ENCODE measurements around the gene EFCAB8.

Gene EFCAB8

GRCh38 chr20:32837157-32837556 is 21.6 kb upstream of the EFCAB8 start:
- H4K20me1 ChIP-seq (ENCODE audit: insufficient read depth): no peaks in the 10 kb centered on the region; the same call in 1 of the 2 replicates
- H3K4me1 ChIP-seq (ENCODE audit: low read depth, poor library complexity, severe bottlenecking): peaks cover 2% of the 10 kb centered on the region
- H3K9ac ChIP-seq: no peak overlapping the region
- no peak overlapping the region for H3K4me2 ChIP-seq
- H3K79me2 ChIP-seq (ENCODE audit: insufficient read depth, low read depth): peaks cover 63% of the 10 kb centered on the region
- no peak overlapping the region for H3K4me3 ChIP-seq (IDR thresholded peaks at IDR 0.05; ENCODE audit: insufficient read depth, low read depth, low read length)
- H2AFZ ChIP-seq (ENCODE audit: low read depth): no peak overlapping the region
- TF ChIP-seq CTCF (conservative IDR thresholded peaks at IDR 0.05; ENCODE audit: low read depth, low read length): no peak
- H3K36me3 ChIP-seq (ENCODE audit: insufficient read depth): peaks cover 16% of the 10 kb centered on the region; the same call in 1 of the 2 replicates
- H3K27me3 ChIP-seq (ENCODE audit: insufficient read depth, low read depth): no peaks in the 10 kb centered on the region
- H3K27ac ChIP-seq: no peak overlapping the region; the same call in 1 of the 2 replicates

- TF ChIP-seq CTCF (conservative IDR thresholded peaks at IDR 0.05; ENCODE audit: low read depth, low read length): no peak
- peaks cover 61% of the 10 kb centered on the region for H3K79me2 ChIP-seq (ENCODE audit: insufficient read depth, low read depth)
- no peaks in the 10 kb centered on the region for H3K27me3 ChIP-seq (ENCODE audit: insufficient read depth, low read depth)
- peaks cover 18% of the 10 kb centered on the region for H3K4me1 ChIP-seq (ENCODE audit: low read depth, poor library complexity, severe bottlenecking)
- no peak overlapping the region for H3K9ac ChIP-seq
- no peak overlapping the region for H2AFZ ChIP-seq (ENCODE audit: low read depth)
- H3K36me3 ChIP-seq (ENCODE audit: insufficient read depth): peaks cover 16% of the 10 kb centered on the region; the same call in 1 of the 2 replicates
- no peak overlapping the region for H3K4me2 ChIP-seq
- no peaks in the 10 kb centered on the region; the same call in 1 of the 2 replicates for H4K20me1 ChIP-seq (ENCODE audit: insufficient read depth)
- no peak overlapping the region for H3K27ac ChIP-seq
- H3K4me3 ChIP-seq (IDR thresholded peaks at IDR 0.05; ENCODE audit: insufficient read depth, low read depth, low read length): no peak overlapping the region
Observed at GRCh38 chr20:32839227-32839981, 19.3 kb upstream of the EFCAB8 start.

DNA sequence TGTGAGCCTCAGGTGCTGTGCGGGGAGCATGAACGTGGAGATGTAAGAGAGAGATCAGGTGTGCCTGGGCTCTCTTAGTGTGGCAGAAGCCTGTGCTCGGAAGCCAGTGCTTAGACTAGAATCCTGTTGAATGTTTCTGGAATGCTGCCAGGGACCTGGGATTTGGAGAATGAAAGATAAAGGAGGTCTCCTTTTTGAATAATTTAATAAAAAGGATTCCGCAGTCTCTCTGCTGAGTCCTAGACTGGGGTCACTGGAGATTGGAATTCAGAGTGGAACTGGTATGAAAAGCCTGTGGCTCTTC is 18.8 kb upstream of the EFCAB8 start:
- peaks cover 18% of the 10 kb centered on the region for H3K4me1 ChIP-seq (ENCODE audit: low read depth, poor library complexity, severe bottlenecking)
- H3K27me3 ChIP-seq (ENCODE audit: insufficient read depth, low read depth): no peaks in the 10 kb centered on the region
- no peak overlapping the region for H3K4me3 ChIP-seq (IDR thresholded peaks at IDR 0.05; ENCODE audit: insufficient read depth, low read depth, low read length)
- H3K36me3 ChIP-seq (ENCODE audit: insufficient read depth): peaks cover 14% of the 10 kb centered on the region; the same call in 1 of the 2 replicates
- H3K27ac ChIP-seq: no peak overlapping the region
- no peak overlapping the region for H3K4me2 ChIP-seq
- no peak for TF ChIP-seq CTCF (conservative IDR thresholded peaks at IDR 0.05; ENCODE audit: low read depth, low read length)
- no peak overlapping the region for H3K9ac ChIP-seq
- no peak overlapping the region for H2AFZ ChIP-seq (ENCODE audit: low read depth)
- H4K20me1 ChIP-seq (ENCODE audit: insufficient read depth): no peaks in the 10 kb centered on the region
- peaks cover 61% of the 10 kb centered on the region for H3K79me2 ChIP-seq (ENCODE audit: insufficient read depth, low read depth)

GRCh38 chr20:32841174-32841573 is 17.5 kb upstream of the EFCAB8 start:
- Histone ChIP-seq H4K20me1 (ENCODE audit: insufficient read depth) (peaks cover 10% of the 10 kb centered on the region; the same call in 1 of the 2 replicates), H3K36me3 (ENCODE audit: insufficient read depth) (peaks cover 13% of the 10 kb centered on the region; the same call in 1 of the 2 replicates), H3K79me2 (ENCODE audit: insufficient read depth, low read depth) (peaks cover 53% of the 10 kb centered on the region; the same call in 1 of the 2 replicates), H3K27ac (no peak overlapping the region), H3K4me1 (ENCODE audit: low read depth, poor library complexity, severe bottlenecking) (peaks cover 18% of the 10 kb centered on the region), H3K27me3 (ENCODE audit: insufficient read depth, low read depth) (no peaks in the 10 kb centered on the region), H3K9ac (no peak overlapping the region), H2AFZ (ENCODE audit: low read depth) (no peak overlapping the region), H3K4me3 (IDR thresholded peaks at IDR 0.05; ENCODE audit: insufficient read depth, low read depth, low read length) (no peak overlapping the region), H3K4me2 (no peak overlapping the region)
- no peak for TF ChIP-seq CTCF (conservative IDR thresholded peaks at IDR 0.05; ENCODE audit: low read depth, low read length)

All from KMS-11 (cell line).